ENCODE measurements around the gene ABCC3.

ABCC3 gene

DNA sequence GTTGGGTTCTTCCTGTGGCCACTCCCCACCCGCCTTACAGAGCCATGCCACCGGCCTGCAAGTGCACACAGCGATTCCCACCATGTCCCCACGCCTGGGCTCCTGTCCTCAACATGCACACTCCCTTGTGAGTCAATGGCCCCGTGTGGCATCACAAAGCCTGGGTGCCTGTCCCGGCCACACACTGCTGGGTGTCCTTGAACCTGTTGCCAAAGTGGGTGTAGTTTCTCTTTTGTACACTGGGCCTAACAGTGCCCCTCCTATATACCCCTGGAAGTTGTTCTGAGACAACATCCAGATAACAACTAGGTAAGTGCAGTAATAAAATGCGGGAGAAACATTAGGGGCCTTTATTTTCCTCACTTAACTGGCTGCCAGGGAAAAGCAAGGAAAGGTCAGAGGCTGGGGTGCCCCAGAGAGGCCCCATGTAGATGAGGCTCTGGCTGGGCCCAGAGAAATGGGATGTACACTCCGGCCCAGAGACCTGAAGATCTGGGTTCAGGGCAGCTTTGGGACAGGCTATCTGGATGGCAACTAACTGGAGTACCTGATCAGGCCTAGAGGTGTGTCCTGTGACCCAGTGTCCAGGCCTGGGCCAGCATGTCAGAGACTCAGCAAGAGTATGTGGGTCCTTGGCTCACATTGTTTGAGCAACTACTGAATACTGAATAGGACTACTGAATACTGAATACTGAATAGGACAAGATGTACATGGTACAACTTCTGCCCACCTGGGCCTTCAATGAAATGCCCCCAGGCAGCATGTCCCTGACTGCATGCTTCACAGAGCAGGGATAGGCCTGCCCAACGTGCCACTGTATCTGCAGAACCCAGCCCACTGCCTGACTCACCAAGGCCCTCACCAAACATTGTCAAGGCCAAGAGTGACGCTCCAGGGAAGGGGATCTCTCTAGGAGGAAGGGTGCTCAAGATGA, 8.3 kb downstream of the ABCC3 start:
- DNase-seq (ENCODE audit: low read depth) = no peak

DNA sequence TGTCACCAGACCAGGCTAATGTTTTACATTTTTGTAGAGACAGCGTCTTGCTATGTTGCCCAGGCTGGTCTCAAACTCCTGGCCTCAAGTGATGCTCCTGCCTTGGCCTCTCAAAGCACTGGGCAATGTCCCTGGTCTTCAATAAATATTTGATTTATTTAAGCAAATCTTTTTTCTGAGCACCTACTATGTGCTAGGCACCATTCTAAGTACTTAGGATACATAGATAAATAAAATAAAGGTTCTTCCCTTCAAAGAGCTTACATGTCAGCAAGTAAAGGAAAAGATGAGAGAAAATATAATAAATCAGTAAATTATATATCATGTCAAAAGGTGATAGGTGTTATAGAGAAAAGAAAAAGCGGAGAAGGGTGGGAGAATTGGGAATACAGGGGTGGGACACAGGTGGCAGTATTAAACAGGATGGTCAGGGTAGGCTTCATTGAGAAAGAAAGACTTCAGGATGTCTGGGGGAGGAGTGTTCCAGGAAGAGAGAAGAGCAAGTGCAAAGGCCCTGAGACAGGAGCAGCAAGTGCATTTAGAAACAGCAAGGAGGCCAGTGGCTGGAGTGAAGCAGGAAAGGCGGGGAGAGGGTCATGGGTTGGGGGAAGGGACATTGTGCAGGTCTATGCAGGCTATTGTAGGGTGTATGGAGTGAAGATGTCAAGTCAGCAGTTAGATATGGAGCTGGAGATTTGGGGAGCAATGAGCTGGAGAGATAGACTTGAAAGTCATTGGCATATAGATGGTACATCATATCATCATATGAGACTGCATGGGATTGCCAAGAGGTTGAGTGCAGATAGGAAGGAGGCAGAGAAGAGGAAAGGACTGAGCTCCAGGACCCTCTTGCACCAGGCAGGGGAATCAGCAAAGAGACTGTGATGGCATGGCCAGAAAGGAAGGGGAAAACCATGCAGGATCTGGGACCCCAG, 11.3 kb downstream of the ABCC3 start:
- no peak for DNase-seq (ENCODE audit: low read depth)

GRCh38 chr17:50647187-50647586, 12.5 kb downstream of the ABCC3 start:
- no peak for DNase-seq (ENCODE audit: low read depth)

DNA sequence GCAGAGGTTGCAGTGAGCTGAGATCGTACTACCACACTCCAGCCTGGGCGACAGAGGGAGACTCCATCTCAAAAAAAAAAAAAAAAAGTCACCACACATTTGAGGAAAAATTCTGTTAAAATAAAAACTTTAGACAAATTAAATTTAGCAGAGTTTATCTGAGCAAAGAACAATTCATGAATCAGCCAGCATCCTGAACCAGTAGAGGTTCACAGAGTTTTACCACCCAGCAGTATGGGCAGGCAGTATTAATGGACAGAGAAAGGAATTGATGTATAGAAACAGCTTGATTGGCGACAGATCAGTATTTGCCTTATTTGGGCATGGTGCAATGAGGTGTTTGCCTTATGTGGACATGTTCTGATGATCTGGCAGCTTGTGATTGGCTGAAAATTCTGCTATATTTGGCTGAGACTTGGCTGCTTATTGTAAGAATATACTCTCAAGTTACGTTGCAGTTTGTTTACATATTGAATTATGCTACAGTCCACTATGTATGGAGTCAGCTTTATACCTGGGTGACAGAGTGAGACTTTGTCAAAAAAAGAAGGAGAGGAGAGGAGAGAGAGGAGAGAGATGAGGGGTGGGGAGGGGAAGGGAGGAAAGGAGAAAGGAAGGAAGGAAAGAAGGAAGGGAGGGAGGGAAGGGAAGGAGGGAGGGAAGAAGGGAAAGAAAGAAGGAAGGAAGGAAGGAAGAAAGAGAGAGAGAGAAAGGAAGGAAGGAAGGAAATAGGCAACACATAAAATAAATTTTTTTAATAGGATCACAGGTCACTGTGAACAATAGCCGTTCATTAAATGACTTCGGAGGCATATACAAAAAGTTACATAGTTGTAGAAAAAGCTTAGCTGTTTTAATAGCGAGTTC, 14.6 kb downstream of the ABCC3 start:
- DNase-seq (ENCODE audit: low read depth) = no peak

- DNase-seq (ENCODE audit: low read depth) = no peak
These were observed 17.0 kb downstream of the ABCC3 start for GRCh38 chr17:50651661-50652060.

DNA sequence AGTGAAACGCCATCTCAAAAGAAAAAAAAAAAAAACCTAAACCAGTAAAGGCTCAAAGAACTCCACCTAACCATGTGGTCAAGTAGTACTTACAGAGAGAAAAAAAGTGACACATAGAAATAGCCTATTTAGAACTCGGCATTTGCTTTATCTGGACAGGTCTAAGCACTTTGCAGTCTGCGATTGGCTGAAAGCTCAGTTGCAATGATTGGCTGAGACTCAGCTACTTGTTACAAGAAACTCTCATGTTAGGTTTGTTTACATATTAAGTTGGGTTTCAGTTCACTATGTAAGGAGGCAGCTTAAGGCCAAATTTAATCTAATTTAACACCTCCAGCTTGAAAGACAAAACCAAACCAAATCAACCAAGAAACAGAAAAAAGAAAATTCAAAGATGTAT, 19.1 kb downstream of the ABCC3 start:
- DNase-seq (ENCODE audit: low read depth) = no peak

GRCh38 chr17:50656509-50656908, 21.8 kb downstream of the ABCC3 start:
- no peak for DNase-seq (ENCODE audit: low read depth)

GRCh38 chr17:50657054-50657453, 22.4 kb downstream of the ABCC3 start:
- DNase-seq (ENCODE audit: low read depth) = no peak

DNA sequence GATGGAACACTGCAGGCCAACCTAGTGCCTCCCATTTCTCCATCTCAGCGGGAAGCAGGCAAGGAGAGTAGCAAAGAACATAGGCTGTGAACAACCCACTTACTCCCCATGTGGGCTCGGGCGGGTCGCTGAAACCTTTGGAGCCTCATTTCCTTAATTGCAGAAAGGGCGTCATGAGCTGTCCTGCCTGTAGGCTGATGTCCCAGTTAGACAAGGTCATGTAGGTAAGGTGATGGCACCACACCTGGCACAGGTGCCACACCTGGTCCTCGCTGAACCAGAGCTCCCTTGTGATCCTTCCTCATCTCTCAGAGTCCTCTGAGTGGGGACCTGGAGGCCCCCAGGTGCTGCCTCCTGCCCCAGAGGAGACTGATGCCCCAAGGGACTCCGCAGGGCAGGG, 22.9 kb downstream of the ABCC3 start:
- DNase-seq (ENCODE audit: low read depth) = no peak

GRCh38 chr17:50658616-50659015, 23.9 kb downstream of the ABCC3 start:
- no peak for DNase-seq (ENCODE audit: low read depth)

DNA sequence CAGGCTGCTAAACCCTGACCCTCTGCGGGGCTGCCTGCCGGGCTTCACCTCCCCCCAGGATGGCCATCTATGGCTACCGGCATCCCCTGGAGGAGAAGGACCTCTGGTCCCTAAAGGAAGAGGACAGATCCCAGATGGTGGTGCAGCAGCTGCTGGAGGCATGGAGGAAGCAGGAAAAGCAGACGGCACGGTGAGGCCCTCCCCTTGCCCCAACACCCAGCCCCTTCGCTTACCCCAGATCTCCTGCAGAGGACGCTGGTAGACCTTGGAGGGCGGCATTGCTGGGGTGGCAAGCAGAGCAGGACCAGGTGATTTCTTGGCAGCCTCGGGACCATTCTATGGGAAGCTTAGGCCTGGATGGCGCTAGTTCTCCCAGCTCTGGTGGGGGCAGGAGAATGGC, 24.5 kb downstream of the ABCC3 start:
- no peak for DNase-seq (ENCODE audit: low read depth)

- DNase-seq (ENCODE audit: low read depth) = no peak
These were observed 25.6 kb downstream of the ABCC3 start for GRCh38 chr17:50660042-50660886.

DNA sequence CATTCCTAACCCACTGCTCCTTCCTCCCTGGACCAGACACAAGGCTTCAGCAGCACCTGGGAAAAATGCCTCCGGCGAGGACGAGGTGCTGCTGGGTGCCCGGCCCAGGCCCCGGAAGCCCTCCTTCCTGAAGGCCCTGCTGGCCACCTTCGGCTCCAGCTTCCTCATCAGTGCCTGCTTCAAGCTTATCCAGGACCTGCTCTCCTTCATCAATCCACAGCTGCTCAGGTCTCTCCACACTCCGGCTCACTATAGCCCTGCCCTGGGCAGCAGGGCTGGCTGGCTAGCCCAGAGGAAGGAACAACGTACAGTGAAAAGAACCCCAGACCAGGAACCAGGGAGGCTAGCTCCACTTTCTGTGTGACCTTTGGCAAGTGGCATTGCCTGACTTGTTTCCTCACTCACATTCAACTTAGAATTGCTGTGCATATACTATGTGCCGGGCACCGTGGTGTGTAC, 26.2 kb downstream of the ABCC3 start:
- DNase-seq (ENCODE audit: low read depth) = no peak

DNA sequence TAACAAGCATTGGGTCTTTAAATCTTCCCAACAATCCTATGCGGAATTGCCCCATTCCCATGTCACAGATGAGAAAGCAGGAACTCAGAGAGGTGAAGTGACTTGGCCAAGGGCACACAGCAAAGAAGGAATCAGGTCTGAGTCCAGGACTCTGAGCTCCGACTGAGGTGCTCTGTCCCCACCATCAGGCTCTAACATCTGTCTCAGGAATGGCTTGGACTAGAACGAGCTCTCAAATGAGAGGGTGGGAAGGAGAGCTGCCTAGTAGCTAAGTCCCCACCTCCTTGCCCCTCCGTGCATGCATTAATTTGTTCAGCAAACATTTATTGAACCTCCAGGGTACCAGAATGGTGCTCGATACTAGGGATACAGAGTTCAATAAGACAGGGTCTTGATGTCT, 26.7 kb downstream of the ABCC3 start:
- no peak for DNase-seq (ENCODE audit: low read depth)

GRCh38 chr17:50661795-50662391, 27.2 kb downstream of the ABCC3 start:
- no peak for DNase-seq (ENCODE audit: low read depth)

DNA sequence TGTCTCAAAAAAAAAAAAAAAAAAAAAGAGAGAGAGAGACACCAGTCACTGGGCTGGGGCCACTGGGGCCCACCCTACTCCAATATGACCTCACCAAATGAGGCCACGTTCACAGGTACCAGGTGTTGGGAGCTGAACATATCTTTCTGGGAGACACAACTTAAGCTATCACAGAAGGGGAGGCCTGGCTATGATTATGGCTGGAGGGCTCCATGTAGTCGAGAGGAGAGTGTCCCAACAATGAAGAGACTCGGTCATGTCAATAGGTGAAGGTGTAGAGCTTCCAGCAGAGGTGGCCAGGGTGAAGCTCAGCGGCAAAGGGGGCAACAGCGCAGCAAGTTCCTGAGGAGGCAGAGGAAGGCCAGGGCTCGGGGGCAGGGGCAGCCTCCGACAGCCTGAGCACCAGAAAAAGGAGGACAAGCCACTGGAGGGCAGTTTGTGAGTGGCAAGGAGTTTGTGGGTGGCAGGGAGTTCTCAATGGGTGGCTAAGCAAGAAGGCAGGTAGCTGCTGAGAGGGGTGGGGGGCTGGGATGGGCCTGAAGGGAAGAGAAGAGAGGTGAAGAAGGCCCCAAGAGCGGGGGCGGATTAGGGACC, 28.0 kb downstream of the ABCC3 start:
- no peak for DNase-seq (ENCODE audit: low read depth)

- DNase-seq (ENCODE audit: low read depth) = no peak
These were observed 29.2 kb downstream of the ABCC3 start for GRCh38 chr17:50663812-50664374.

GRCh38 chr17:50664788-50665458, 30.2 kb downstream of the ABCC3 start:
- DNase-seq (ENCODE audit: low read depth) = no peak

DNA sequence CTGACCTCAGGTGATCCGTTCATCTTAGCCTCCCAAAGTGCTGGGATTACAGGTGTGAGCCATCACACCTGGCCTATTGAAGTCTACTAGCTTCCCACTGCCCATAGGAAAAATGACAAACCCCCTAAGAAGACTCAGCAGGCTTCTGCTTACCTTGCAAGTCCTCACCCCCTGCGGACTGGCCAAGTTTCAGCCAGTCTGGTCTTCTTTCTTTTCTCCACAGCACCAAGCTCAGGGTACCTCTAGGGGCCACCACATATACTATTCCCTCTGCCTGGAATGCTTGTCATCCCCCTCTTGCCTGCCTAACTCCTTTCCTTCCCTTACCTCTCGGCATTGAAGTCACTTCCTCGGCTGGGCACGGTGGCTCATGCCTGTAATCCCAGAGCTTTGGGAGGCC, 31.2 kb downstream of the ABCC3 start:
- no peak for DNase-seq (ENCODE audit: low read depth)

Data from stimulated activated CD8-positive, alpha-beta memory T cell treated with anti-CD3 and anti-CD28 coated beads, Interleukin-15, amount 100 ng/mL, for 1 hour (primary cell).